GM12878 (cell line): Measurements from ENCODE around the gene MACF1.

ENCODE experiments used
- ETV6 ChIP-seq, 2 experiments: fragments of 450-650 bp in 1 of 2; IDR thresholded peaks in 1 of 2; conservative IDR thresholded peaks in 1 of 2; 2 replicates each; pipeline ENCODE4 v1.6.1; 2014; ENCODE audit warnings: antibody characterized with exemption in 1 of 2, borderline replicate concordance in 1 of 2, low read depth in 1 of 2, mild to moderate bottlenecking in 1 of 2, moderate library complexity in 1 of 2
- POLR2A ChIP-seq: IDR thresholded peaks from 2 replicates; pipeline ENCODE4 v1.6.1; 2011; ENCODE audit warnings: low read depth, mild to moderate bottlenecking, low read length
- POLR2AphosphoS5 ChIP-seq: IDR thresholded peaks from 2 replicates; pipeline ENCODE4 v1.6.1; 2011; ENCODE audit warnings: mild to moderate bottlenecking, low read length, inconsistent platforms
- RELA ChIP-seq: fragments of 450-650 bp; IDR thresholded peaks from 2 replicates; pipeline ENCODE4 v1.8.0; 2014; ENCODE audit warnings: borderline replicate concordance; ENCODE audit not compliant: partially characterized antibody
- TF ChIP-seq, protein P1 (sequence below): fragments of 450-650 bp; IDR thresholded peaks from 2 replicates; pipeline ENCODE4 v1.6.1; 2017; ENCODE audit warnings: low read depth, mild to moderate bottlenecking, moderate library complexity
- TF ChIP-seq, protein P2 (sequence below), 3 experiments: IDR thresholded peaks in 2 of 3; conservative IDR thresholded peaks in 1 of 3; 2 replicates each; pipeline ENCODE4 v1.5.1; 2011; ENCODE audit warnings: low read depth in 3 of 3, low read length in 3 of 3, mild to moderate bottlenecking in 3 of 3, control low read depth in 2 of 3, moderate library complexity in 2 of 3, inconsistent platforms in 1 of 3, mixed read lengths in 1 of 3; ENCODE audit not compliant: control insufficient read depth in 2 of 3, insufficient read depth in 1 of 3; ENCODE audit errors: extremely low read depth in 1 of 3
- TF ChIP-seq, protein P3 (sequence below): IDR thresholded peaks from 2 replicates; pipeline ENCODE4 v1.6.1; 2011; ENCODE audit warnings: low read depth, mild to moderate bottlenecking, low read length, moderate library complexity, borderline replicate concordance; ENCODE audit errors: extremely low read depth

DNA sequence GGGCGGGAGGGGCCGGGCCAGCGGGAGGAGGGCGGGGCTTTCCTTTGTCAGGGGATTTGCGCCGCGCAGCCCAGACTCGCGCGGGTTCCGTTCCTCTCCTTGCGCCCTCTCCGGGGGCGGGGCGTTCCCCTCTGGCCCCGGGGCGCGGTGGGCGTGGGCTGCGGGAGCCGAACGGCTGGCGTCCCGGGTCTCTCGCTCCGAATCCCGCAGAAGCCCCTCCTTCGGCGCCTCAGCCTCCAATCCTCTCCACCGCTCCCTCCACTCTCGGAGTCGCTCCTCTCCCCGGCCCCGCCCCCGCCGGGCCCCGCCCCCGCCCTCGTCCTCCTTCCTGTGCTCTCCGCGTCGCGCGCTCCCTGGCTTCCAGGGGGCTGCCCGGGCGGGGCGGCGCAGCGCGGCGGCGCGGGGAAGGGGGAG lies 204.2 kb downstream of the MACF1 start:
- TF ChIP-seq, protein P1, sequence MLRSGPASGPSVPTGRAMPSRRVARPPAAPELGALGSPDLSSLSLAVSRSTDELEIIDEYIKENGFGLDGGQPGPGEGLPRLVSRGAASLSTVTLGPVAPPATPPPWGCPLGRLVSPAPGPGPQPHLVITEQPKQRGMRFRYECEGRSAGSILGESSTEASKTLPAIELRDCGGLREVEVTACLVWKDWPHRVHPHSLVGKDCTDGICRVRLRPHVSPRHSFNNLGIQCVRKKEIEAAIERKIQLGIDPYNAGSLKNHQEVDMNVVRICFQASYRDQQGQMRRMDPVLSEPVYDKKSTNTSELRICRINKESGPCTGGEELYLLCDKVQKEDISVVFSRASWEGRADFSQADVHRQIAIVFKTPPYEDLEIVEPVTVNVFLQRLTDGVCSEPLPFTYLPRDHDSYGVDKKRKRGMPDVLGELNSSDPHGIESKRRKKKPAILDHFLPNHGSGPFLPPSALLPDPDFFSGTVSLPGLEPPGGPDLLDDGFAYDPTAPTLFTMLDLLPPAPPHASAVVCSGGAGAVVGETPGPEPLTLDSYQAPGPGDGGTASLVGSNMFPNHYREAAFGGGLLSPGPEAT, result no peak
- TF ChIP-seq, protein P2, sequence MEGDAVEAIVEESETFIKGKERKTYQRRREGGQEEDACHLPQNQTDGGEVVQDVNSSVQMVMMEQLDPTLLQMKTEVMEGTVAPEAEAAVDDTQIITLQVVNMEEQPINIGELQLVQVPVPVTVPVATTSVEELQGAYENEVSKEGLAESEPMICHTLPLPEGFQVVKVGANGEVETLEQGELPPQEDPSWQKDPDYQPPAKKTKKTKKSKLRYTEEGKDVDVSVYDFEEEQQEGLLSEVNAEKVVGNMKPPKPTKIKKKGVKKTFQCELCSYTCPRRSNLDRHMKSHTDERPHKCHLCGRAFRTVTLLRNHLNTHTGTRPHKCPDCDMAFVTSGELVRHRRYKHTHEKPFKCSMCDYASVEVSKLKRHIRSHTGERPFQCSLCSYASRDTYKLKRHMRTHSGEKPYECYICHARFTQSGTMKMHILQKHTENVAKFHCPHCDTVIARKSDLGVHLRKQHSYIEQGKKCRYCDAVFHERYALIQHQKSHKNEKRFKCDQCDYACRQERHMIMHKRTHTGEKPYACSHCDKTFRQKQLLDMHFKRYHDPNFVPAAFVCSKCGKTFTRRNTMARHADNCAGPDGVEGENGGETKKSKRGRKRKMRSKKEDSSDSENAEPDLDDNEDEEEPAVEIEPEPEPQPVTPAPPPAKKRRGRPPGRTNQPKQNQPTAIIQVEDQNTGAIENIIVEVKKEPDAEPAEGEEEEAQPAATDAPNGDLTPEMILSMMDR (IDR thresholded peaks at IDR 0.05 in 2 of 3, conservative IDR thresholded peaks at IDR 0.05 in 1 of 3; ENCODE audit: control insufficient read depth in 2 of 3, extremely low read depth in 1 of 3, insufficient read depth in 1 of 3, low read depth in 3 of 3, low read length in 3 of 3), result no peak
- TF ChIP-seq ETV6 (conservative IDR thresholded peaks at IDR 0.05 in 1 of 2, IDR thresholded peaks at IDR 0.05 in 1 of 2; ENCODE audit: borderline replicate concordance in 1 of 2, low read depth in 1 of 2) (no peak), POLR2AphosphoS5 (no peak), RELA (no peak), POLR2A (no peak)
- TF ChIP-seq, protein P3, sequence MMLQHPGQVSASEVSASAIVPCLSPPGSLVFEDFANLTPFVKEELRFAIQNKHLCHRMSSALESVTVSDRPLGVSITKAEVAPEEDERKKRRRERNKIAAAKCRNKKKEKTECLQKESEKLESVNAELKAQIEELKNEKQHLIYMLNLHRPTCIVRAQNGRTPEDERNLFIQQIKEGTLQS, result no peak
